Measurements from ENCODE around the gene LSAMP.
A peak's percentile ranks its signal among the peaks of the same experiment; 100 is the strongest.

LSAMP gene

DNA sequence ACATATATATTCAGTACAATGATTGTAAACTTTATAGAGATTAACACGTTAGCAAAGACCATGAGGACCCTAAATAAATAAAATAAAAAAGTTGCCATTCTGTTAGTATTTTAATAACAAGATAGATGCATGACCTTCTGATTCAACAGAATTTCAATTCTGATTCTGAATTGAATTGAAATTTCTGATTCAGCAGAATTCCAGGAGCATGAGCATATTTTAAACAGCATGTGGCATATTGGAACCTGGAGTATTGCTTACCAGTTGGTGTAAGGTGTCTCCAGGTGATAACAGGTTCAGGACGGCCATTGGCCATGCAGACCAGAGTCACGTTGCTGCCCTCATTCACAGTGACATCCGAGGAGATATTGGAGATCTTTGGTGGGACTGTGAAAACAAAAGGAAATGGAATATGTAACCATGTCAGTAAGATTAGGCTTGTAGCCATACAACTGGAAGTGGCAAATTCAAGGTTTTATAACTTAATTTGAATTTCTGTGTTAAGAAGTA, 426.0 kb downstream of the LSAMP start:
- POLR2A ChIA-PET (ENCODE audit: low non-redundant PET), result no interaction called here
- H3K27ac ChIP-seq, result no peak overlapping the region
- no peak for DNase-seq (ENCODE audit: low spot score)
- CTCF ChIA-PET, result no interaction called here
- TF ChIP-seq, protein P1, sequence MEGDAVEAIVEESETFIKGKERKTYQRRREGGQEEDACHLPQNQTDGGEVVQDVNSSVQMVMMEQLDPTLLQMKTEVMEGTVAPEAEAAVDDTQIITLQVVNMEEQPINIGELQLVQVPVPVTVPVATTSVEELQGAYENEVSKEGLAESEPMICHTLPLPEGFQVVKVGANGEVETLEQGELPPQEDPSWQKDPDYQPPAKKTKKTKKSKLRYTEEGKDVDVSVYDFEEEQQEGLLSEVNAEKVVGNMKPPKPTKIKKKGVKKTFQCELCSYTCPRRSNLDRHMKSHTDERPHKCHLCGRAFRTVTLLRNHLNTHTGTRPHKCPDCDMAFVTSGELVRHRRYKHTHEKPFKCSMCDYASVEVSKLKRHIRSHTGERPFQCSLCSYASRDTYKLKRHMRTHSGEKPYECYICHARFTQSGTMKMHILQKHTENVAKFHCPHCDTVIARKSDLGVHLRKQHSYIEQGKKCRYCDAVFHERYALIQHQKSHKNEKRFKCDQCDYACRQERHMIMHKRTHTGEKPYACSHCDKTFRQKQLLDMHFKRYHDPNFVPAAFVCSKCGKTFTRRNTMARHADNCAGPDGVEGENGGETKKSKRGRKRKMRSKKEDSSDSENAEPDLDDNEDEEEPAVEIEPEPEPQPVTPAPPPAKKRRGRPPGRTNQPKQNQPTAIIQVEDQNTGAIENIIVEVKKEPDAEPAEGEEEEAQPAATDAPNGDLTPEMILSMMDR (conservative IDR thresholded peaks at IDR 0.05; ENCODE audit: low read depth), result no peak

DNA sequence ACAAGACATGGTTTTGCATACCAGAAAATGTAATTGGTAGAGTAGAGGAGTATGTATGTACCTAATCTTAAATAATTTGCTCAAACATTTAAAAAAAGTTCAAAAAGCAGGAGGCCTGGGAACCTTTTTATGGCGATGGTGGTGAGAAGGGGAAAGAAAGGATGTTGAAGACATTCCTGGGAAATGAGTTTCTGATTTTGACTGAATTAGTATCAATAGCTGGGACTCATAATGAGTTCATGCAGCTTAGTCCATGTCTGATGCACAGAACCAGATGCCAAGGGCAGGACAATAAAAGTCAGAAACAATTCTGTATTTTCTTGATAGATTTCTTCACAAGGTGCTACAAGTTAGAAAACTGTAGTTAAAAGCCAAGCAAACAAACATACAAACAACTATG, 426.6 kb downstream of the LSAMP start:
- no peak for DNase-seq (ENCODE audit: low spot score)
- H3K27ac ChIP-seq, result no peak overlapping the region
- TF ChIP-seq, protein P1 (conservative IDR thresholded peaks at IDR 0.05; ENCODE audit: low read depth), result no peak
- ChIA-PET POLR2A (ENCODE audit: low non-redundant PET) (no interaction called here), CTCF (no interaction called here)

DNA sequence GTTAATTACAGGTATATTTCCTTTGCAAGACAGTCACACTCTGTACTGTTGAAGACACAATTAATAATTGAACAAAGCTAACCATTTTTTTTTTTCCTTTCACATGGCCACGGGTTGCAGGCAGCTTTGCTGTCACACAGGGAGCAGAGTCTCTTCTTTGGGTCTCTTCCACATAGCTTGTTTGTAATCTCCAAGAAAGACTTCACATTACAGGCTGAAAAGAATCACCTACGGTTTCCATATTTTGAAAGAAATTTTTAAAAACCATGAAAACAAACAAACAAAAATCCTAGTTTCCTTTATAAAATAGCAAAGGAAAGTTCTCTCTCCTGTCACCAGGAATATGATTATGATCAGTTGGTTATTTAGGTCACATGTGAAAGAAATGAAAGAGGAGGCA, 429.4 kb downstream of the LSAMP start:
- ChIA-PET POLR2A (ENCODE audit: low non-redundant PET) (no interaction called here), CTCF (no interaction called here)
- no peak overlapping the region for H3K27ac ChIP-seq
- TF ChIP-seq, protein P1 (conservative IDR thresholded peaks at IDR 0.05; ENCODE audit: low read depth), result no peak
- no peak for DNase-seq (ENCODE audit: low spot score)

DNA sequence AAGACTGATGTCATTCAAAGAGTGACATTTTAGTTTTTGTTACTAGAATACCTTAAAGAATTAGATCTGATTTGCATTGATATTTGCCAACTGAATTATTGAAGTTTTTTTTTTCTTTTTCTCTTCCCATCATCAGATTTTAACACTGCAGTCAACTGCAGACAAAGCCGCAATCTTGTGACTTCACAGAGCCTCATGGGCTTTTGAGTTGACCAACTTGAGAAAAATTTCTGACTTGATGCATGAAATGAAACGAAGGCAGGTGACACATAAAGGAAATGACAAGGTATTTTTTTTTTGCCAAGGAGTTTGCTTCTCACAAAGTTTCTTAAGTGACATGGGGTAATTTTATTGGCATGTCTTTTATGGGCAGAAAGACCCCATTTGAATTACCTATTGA, 438.3 kb downstream of the LSAMP start:
- no peak overlapping the region for H3K27ac ChIP-seq
- POLR2A ChIA-PET (ENCODE audit: low non-redundant PET), result no interaction called here
- no peak for DNase-seq (ENCODE audit: low spot score)
- CTCF ChIA-PET, result no interaction called here
- TF ChIP-seq, protein P1 (conservative IDR thresholded peaks at IDR 0.05; ENCODE audit: low read depth), result no peak

DNA sequence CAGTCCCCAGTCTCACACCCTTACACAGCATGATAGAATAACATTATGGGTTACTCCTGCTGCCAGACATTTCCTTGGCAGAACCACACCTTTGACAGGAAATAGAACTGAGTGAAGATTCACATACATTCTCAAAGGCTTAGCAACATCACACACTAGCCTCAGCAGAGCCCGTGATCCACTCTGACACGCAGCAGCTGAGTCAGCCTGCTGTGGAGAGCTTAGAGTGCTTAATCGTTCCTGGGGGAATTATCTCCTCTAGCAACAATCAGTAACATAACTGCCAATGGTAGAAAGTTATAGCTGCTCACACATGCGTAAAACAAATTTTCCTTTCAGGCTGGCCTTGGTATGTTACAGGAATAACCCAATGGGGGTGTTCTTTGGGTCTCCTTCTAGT, 439.9 kb downstream of the LSAMP start:
- POLR2A ChIA-PET (ENCODE audit: low non-redundant PET), result no interaction called here
- CTCF ChIA-PET, result interaction anchor here (0.5 kb wide), 2 partner anchors 57 to 766 kb away, joined by 3 read pairs; no protein-coding TSS in a partner anchor
- TF ChIP-seq, protein P1 (conservative IDR thresholded peaks at IDR 0.05; ENCODE audit: low read depth), result no peak
- peak; percentile 73 for DNase-seq (ENCODE audit: low spot score)
- H3K27ac ChIP-seq, result peak overlapping the region; percentile 62

DNA sequence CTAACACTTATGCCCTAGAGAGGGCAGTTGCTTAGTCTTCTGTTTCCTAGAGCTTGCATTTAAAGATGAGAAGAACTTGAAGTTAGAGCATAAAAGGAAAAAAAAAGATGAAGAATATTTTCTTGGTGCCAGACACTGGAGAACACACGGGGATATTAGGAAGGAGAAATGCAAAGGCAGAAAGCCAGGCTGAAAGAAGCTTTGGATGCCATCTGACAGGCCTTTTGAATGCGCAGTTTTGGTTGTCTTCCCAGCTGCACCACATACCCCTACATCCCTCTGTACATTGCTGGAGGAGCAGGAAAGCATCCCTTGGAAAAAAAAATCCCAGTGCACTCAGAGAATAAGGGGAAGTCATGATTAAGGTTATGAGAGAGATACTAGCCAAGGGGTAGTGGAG, 443.1 kb downstream of the LSAMP start:
- DNase-seq (ENCODE audit: low spot score), result no peak
- TF ChIP-seq, protein P1 (conservative IDR thresholded peaks at IDR 0.05; ENCODE audit: low read depth), result no peak
- ChIA-PET CTCF (no interaction called here), POLR2A (ENCODE audit: low non-redundant PET) (no interaction called here)
- no peak overlapping the region for H3K27ac ChIP-seq
